ENCODE measurements around the gene GPC6.

The GPC6 gene

GRCh38 chr13:93797463-93797862 is 570.9 kb downstream of the GPC6 start:
- no peak for DNase-seq

GRCh38 chr13:93800342-93800741 is 573.7 kb downstream of the GPC6 start:
- no peak for DNase-seq

- DNase-seq: no peak
Measured at GRCh38 chr13:93805736-93806135, 579.1 kb downstream of the GPC6 start.

- DNase-seq: no peak
Measured at GRCh38 chr13:93806861-93807260, 580.3 kb downstream of the GPC6 start.

- DNase-seq: no peak
Measured at GRCh38 chr13:93810264-93810663, 583.7 kb downstream of the GPC6 start.

GRCh38 chr13:93811071-93811737 is 584.6 kb downstream of the GPC6 start:
- DNase-seq: no peak

- no peak for DNase-seq
Measured at GRCh38 chr13:93811738-93812112, 585.1 kb downstream of the GPC6 start.

- no peak for DNase-seq
Measured at GRCh38 chr13:93814658-93815057, 588.1 kb downstream of the GPC6 start.

GRCh38 chr13:93818345-93818744 is 591.7 kb downstream of the GPC6 start:
- no peak for DNase-seq

GRCh38 chr13:93819331-93819890 is 592.8 kb downstream of the GPC6 start:
- DNase-seq: no peak

- no peak for DNase-seq
Measured at GRCh38 chr13:93824286-93824685, 597.7 kb downstream of the GPC6 start.

GRCh38 chr13:93834051-93834450 is 607.4 kb downstream of the GPC6 start:
- DNase-seq: no peak

GRCh38 chr13:93843082-93843481 is 616.5 kb downstream of the GPC6 start:
- no peak for DNase-seq

- DNase-seq: no peak
Measured at GRCh38 chr13:93847162-93847561, 620.6 kb downstream of the GPC6 start.

- no peak for DNase-seq
Measured at GRCh38 chr13:93848247-93848646, 621.6 kb downstream of the GPC6 start.

GRCh38 chr13:93851236-93851635 is 624.6 kb downstream of the GPC6 start:
- DNase-seq: no peak

- DNase-seq: no peak
Measured at GRCh38 chr13:93853912-93854311, 627.3 kb downstream of the GPC6 start.

GRCh38 chr13:93857126-93857525 is 630.5 kb downstream of the GPC6 start:
- DNase-seq: no peak

- DNase-seq: no peak
Measured at GRCh38 chr13:93859716-93860115, 633.1 kb downstream of the GPC6 start.

GRCh38 chr13:93861818-93862217 is 635.2 kb downstream of the GPC6 start:
- no peak for DNase-seq

GRCh38 chr13:93862259-93862658 is 635.7 kb downstream of the GPC6 start:
- DNase-seq: no peak

- no peak for DNase-seq
Measured at GRCh38 chr13:93865235-93865634, 638.6 kb downstream of the GPC6 start.

- DNase-seq: no peak
Measured at GRCh38 chr13:93867481-93867880, 640.9 kb downstream of the GPC6 start.

GRCh38 chr13:93872376-93872775 is 645.8 kb downstream of the GPC6 start:
- no peak for DNase-seq

- DNase-seq: no peak
Measured at GRCh38 chr13:93872786-93873347, 646.3 kb downstream of the GPC6 start.

All from CD4-positive, alpha-beta T cell treated with Interleukin-4 for 4 hours (primary cell).